AG10803 (cell line): Measurements from ENCODE around the gene CFAP20DC.

Source experiments
- DNase-seq: peaks from one replicate; pipeline ENCODE4 v3.0.0; 2010; ENCODE audit warnings: low read depth
- H3K4me3 ChIP-seq: 2 replicates; pipeline ENCODE4 v1.5.1; 2011; ENCODE audit warnings: mild to moderate bottlenecking, low read length, control low read depth
- CTCF ChIP-seq: conservative IDR thresholded peaks from 2 replicates; pipeline ENCODE4 v1.5.1; 2011; ENCODE audit warnings: mild to moderate bottlenecking, low read length, control low read depth, inconsistent platforms

Gene CFAP20DC

GRCh38 chr3:58748024-58748423 is 301.8 kb downstream of the CFAP20DC start:
- TF ChIP-seq CTCF = no peak
- DNase-seq = no peak
- H3K4me3 ChIP-seq = no peak overlapping the region

- no peak for DNase-seq
- no peak overlapping the region for H3K4me3 ChIP-seq
- TF ChIP-seq CTCF = no peak
Measured at GRCh38 chr3:58746758-58747157, 303.1 kb downstream of the CFAP20DC start.

GRCh38 chr3:58743296-58743695 is 306.5 kb downstream of the CFAP20DC start:
- TF ChIP-seq CTCF = no peak
- no peak for DNase-seq
- no peak overlapping the region for H3K4me3 ChIP-seq

GRCh38 chr3:58742239-58742638 is 307.6 kb downstream of the CFAP20DC start:
- no peak for TF ChIP-seq CTCF
- no peak overlapping the region for H3K4me3 ChIP-seq
- no peak for DNase-seq

- no peak for DNase-seq
- TF ChIP-seq CTCF = no peak
- H3K4me3 ChIP-seq = no peak overlapping the region
Measured at GRCh38 chr3:58737644-58738043, 312.2 kb downstream of the CFAP20DC start.

GRCh38 chr3:58731673-58732072 is 318.2 kb downstream of the CFAP20DC start:
- no peak for TF ChIP-seq CTCF
- H3K4me3 ChIP-seq = no peak overlapping the region
- no peak for DNase-seq

GRCh38 chr3:58728723-58729122 is 321.1 kb downstream of the CFAP20DC start:
- H3K4me3 ChIP-seq = no peak overlapping the region
- TF ChIP-seq CTCF = no peak
- DNase-seq = no peak
